ENCODE data around the gene FAM219B. TPM values are rescaled to one million over a fixed set of nuclear protein-coding genes. Genes with fewer than 3 reads are reported as not detected.

Gene FAM219B
- total RNA-seq, 4 donors from 2014 or later, result 62.8 to 428 (median 68.7) TPM

DNA sequence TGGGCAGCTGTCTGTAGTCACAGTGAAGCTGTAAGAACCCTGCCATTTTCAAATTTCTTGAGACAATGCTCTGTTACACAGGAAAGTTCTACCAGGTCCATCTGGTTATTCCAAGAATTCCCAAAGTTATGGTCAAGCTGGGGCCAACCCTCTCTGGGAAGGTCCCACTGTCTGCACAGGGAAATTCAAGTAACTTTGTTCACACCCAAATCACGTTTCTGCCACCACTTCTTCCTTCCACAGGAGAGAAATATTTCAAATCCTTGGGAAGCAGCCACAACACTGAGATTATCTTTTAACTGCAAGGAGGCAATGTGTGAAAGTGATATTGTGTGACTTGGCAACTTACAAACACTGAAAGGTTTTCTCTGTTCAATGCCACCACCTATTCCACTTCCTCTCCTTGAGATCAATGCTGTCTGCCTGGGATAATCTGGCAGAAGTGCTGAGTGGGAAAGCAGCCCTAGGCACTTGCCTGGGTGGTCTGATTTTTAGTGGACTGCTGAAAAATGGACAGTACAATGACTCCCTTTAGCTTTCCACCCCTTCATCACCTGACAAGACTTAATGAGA, 39.1 kb downstream of the FAM219B start:
- intact Hi-C loops (cut with DNase I; ENCODE audit: low total_unique reads), result no loop called here
- H3K27ac ChIP-seq, result peak overlapping the region; percentile 91 to 96 (median 94)
- no peak for DNase-seq
- no peaks in the 10 kb centered on the region for H3K9me3 ChIP-seq
- H3K27me3 ChIP-seq, result no peaks in the 10 kb centered on the region
- H3K4me1 ChIP-seq, result peaks cover 57 to 93% (median 90%) of the 10 kb centered on the region in 4 donors
- TF ChIP-seq EP300 (IDR thresholded peaks at IDR 0.05; ENCODE audit: low read depth) (no peak), POLR2AphosphoS5 (IDR thresholded peaks at IDR 0.05) (no peak), POLR2A (IDR thresholded peaks at IDR 0.05) (no peak)
- TF ChIP-seq, protein P1, sequence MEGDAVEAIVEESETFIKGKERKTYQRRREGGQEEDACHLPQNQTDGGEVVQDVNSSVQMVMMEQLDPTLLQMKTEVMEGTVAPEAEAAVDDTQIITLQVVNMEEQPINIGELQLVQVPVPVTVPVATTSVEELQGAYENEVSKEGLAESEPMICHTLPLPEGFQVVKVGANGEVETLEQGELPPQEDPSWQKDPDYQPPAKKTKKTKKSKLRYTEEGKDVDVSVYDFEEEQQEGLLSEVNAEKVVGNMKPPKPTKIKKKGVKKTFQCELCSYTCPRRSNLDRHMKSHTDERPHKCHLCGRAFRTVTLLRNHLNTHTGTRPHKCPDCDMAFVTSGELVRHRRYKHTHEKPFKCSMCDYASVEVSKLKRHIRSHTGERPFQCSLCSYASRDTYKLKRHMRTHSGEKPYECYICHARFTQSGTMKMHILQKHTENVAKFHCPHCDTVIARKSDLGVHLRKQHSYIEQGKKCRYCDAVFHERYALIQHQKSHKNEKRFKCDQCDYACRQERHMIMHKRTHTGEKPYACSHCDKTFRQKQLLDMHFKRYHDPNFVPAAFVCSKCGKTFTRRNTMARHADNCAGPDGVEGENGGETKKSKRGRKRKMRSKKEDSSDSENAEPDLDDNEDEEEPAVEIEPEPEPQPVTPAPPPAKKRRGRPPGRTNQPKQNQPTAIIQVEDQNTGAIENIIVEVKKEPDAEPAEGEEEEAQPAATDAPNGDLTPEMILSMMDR (IDR thresholded peaks at IDR 0.05), result no peak
- in situ Hi-C loops (cut with MboI; ENCODE audit: low pct_ligation_motif_present in 1 of 4, low pct_unique_long_range_greater_than_20kb in 1 of 4, low sequenced_read_pairs in 3 of 4), result no loop called here
- WGBS, 2 donors (ENCODE audit: low coverage in 1 of 2), result 0 to 42% methylated on average over 1 of the region's 1 CpG
- no peaks in the 10 kb centered on the region for H3K36me3 ChIP-seq
- no peak overlapping the region for H3K4me3 ChIP-seq

DNA sequence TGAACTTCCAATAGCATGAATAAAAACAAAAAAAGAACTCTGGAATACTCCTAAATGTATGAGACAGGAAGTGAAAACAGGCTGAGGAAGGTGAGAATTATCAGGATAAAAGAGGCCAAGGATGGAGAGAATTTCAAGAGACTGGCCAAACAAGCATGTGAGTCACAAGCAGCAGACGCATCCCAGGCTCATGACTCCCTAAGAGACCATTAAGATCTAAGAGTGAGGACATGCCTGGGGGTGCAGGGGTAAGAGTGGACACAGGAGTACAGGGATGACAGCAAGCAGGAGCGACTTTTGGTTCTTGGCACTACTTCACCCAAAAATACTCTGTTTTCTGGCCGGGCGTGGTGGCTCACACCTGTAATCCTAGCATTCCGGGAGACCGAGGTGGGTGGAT, 40.6 kb downstream of the FAM219B start:
- H3K36me3 ChIP-seq, result no peaks in the 10 kb centered on the region
- intact Hi-C loops (cut with DNase I; ENCODE audit: low total_unique reads), result no loop called here
- DNase-seq, result no peak
- WGBS, 2 donors (ENCODE audit: low coverage in 1 of 2), result 48% methylated on average over 6 of the region's 6 CpGs; no CpG with 5 or more reads in 1 of the 2 donors
- TF ChIP-seq, protein P1 (IDR thresholded peaks at IDR 0.05), result no peak
- no peak for TF ChIP-seq EP300 (IDR thresholded peaks at IDR 0.05; ENCODE audit: low read depth)
- no peak for TF ChIP-seq POLR2AphosphoS5 (IDR thresholded peaks at IDR 0.05)
- TF ChIP-seq POLR2A (IDR thresholded peaks at IDR 0.05), result no peak
- H3K27ac ChIP-seq, result peak overlapping the region; percentile 91 to 96 (median 94)
- H3K4me1 ChIP-seq, result peaks cover 46 to 79% (median 77%) of the 10 kb centered on the region in 4 donors
- in situ Hi-C loops (cut with MboI; ENCODE audit: low pct_ligation_motif_present in 1 of 4, low pct_unique_long_range_greater_than_20kb in 1 of 4, low sequenced_read_pairs in 3 of 4), result no loop called here
- no peaks in the 10 kb centered on the region for H3K9me3 ChIP-seq
- H3K27me3 ChIP-seq, result no peaks in the 10 kb centered on the region
- no peak overlapping the region for H3K4me3 ChIP-seq

DNA sequence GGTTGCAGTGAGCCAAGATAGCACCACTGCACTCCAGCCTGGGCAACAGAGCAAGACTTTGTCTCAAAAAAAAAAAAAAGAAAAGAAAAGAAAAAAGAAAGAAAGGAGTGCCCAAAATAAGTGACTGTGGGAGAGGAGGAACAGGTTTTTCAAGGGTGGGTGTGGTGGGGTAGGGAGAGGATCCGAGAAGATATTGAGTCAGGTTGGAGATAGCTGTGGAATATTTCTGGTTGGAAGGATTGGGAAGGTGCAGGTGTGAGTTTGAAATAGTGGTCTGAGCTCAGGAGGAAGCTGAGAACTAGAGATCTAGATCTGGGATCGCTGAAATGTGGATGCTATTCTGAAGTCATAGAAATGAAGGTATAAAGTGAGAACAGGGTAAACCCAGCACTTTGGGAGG, 41.3 kb downstream of the FAM219B start:
- WGBS, 2 donors (ENCODE audit: low coverage in 1 of 2), result 64 to 75% methylated on average over 2 of the region's 2 CpGs
- peak overlapping the region; percentile 49 to 95 (median 92) for H3K27ac ChIP-seq

DNA sequence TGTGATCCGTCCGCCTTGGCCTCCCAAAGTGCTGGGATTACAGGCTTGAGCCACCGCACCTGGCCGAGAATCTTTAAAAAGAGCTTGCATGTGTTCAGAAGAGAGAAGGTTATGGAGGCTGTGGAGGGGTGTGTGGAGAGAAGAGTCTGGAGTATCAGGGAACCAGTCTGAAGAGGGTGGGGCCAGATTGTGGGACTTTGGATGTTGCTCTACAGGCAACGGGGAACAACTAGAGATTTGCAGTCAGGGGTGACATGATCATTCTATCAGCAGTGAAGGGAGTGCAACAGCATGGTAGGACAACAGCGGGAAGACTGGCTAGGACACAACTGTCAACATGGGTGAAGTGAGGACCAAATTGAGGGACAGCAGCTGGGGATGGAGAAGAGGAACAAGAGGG, 42.4 kb downstream of the FAM219B start:
- 77 to 83% methylated on average over 6 of the region's 6 CpGs for whole genome bisulfite sequencing, 2 donors (ENCODE audit: low coverage in 1 of 2)
- in situ Hi-C loops (cut with MboI; ENCODE audit: low pct_ligation_motif_present in 1 of 4, low pct_unique_long_range_greater_than_20kb in 1 of 4, low sequenced_read_pairs in 3 of 4) (no loop called here), intact Hi-C loops (cut with DNase I; ENCODE audit: low total_unique reads) (no loop called here)
- peak in 1 of 3 donors; percentile 32 for TF ChIP-seq POLR2AphosphoS5 (IDR thresholded peaks at IDR 0.05)
- TF ChIP-seq, protein P1 (IDR thresholded peaks at IDR 0.05), result no peak
- no peak for TF ChIP-seq POLR2A (IDR thresholded peaks at IDR 0.05)
- TF ChIP-seq EP300 (IDR thresholded peaks at IDR 0.05; ENCODE audit: low read depth), result no peak
- Histone ChIP-seq H3K27ac (peak overlapping the region; percentile 54 to 95 (median 92)), H3K4me3 (no peak overlapping the region), H3K36me3 (no peaks in the 10 kb centered on the region), H3K4me1 (peaks cover 36 to 75% (median 70%) of the 10 kb centered on the region in 4 donors), H3K27me3 (no peaks in the 10 kb centered on the region), H3K9me3 (no peaks in the 10 kb centered on the region)
- DNase-seq, result peak; percentile 36

More for the DNA sequence above, 41.3 kb downstream of the FAM219B start:
- no peaks in the 10 kb centered on the region for H3K27me3 ChIP-seq
- no peak overlapping the region for H3K4me3 ChIP-seq
- intact Hi-C loops (cut with DNase I; ENCODE audit: low total_unique reads), result no loop called here
- in situ Hi-C loops (cut with MboI; ENCODE audit: low pct_ligation_motif_present in 1 of 4, low pct_unique_long_range_greater_than_20kb in 1 of 4, low sequenced_read_pairs in 3 of 4), result no loop called here
- TF ChIP-seq POLR2A (IDR thresholded peaks at IDR 0.05) (no peak), EP300 (IDR thresholded peaks at IDR 0.05; ENCODE audit: low read depth) (no peak), POLR2AphosphoS5 (IDR thresholded peaks at IDR 0.05) (no peak)
- TF ChIP-seq, protein P1 (IDR thresholded peaks at IDR 0.05), result no peak
- H3K9me3 ChIP-seq, result no peaks in the 10 kb centered on the region
- no peak for DNase-seq
- H3K36me3 ChIP-seq, result no peaks in the 10 kb centered on the region
- peaks cover 38 to 75% (median 70%) of the 10 kb centered on the region in 4 donors for H3K4me1 ChIP-seq
